CD14-positive monocyte (primary cell): Measurements from ENCODE around the gene RMND5B. TPM values are rescaled to one million over a fixed set of nuclear protein-coding genes. Genes with fewer than 3 reads are reported as not detected.

ENCODE experiments used
- DNase-seq, 3 donors: peaks; one replicate each; pipeline ENCODE4 v3.0.0-alpha.2; 2011 to 2022
- H2AFZ ChIP-seq: 2 replicates; pipeline ENCODE4 v1.6.0; 2012; ENCODE audit warnings: mild to moderate bottlenecking, low read depth, low read length, inconsistent platforms; ENCODE audit not compliant: insufficient read depth, poor library complexity, severe bottlenecking
- H3K27ac ChIP-seq, 2 donors: 1 replicate in 1 of 2; 2 replicates in 1 of 2; pipeline ENCODE4 v1.5.1; 2012 to 2013; ENCODE audit warnings: low read length in 2 of 2, control low read depth in 1 of 2, inconsistent platforms in 1 of 2, low read depth in 1 of 2, mild to moderate bottlenecking in 1 of 2
- H3K27me3 ChIP-seq, 2 donors: one replicate each; pipeline versions ENCODE4 v1.6.0 to v1.6.1; 2011 to 2013; ENCODE audit warnings: low read length in 2 of 2; ENCODE audit not compliant: control insufficient read depth in 2 of 2, insufficient read depth in 2 of 2
- H3K36me3 ChIP-seq, 2 donors: replicated peaks in 1 of 2; 1 replicate in 1 of 2; 2 replicates in 1 of 2; pipeline versions ENCODE4 v1.5.1 to v1.6.1; 2012 to 2013; ENCODE audit warnings: low read length in 2 of 2, control low read depth in 1 of 2, inconsistent platforms in 1 of 2, mild to moderate bottlenecking in 1 of 2; ENCODE audit not compliant: insufficient read depth in 2 of 2, control insufficient read depth in 1 of 2
- H3K4me1 ChIP-seq, 2 donors: 1 replicate in 1 of 2; 2 replicates in 1 of 2; pipeline versions ENCODE4 v1.5.1 to v1.6.1; 2012 to 2013; ENCODE audit warnings: low read length in 2 of 2, control low read depth in 1 of 2, inconsistent platforms in 1 of 2, mild to moderate bottlenecking in 1 of 2, moderate library complexity in 1 of 2; ENCODE audit not compliant: insufficient read depth in 2 of 2, control insufficient read depth in 1 of 2
- H3K4me2 ChIP-seq: replicated peaks from 2 replicates; pipeline ENCODE3; 2012; ENCODE audit warnings: low read length, moderate library complexity, mild to moderate bottlenecking; ENCODE audit not compliant: poor library complexity, severe bottlenecking; ENCODE audit errors: extremely low read depth
- H3K4me3 ChIP-seq, 3 experiments: fragments of 200-600 bp in 1 of 3; sonication (generic) in 1 of 3; replicated peaks in 1 of 3; 1 replicate in 2 of 3; 2 replicates in 1 of 3; pipeline ENCODE4 v1.5.1; 2011 to 2013; ENCODE audit warnings: low read length in 3 of 3, mild to moderate bottlenecking in 3 of 3, control low read depth in 2 of 3, low read depth in 2 of 3, inconsistent platforms in 1 of 3, moderate library complexity in 1 of 3
- H3K79me2 ChIP-seq: 2 replicates; pipeline ENCODE4 v1.6.0; 2012; ENCODE audit warnings: mild to moderate bottlenecking, control low read depth, inconsistent platforms, low read length, moderate library complexity; ENCODE audit not compliant: insufficient read depth
- H3K9ac ChIP-seq: 2 replicates; pipeline ENCODE4 v1.6.0; 2017; ENCODE audit warnings: low read length, mild to moderate bottlenecking; ENCODE audit not compliant: insufficient read depth, poor library complexity, severe bottlenecking
- H3K9me3 ChIP-seq, 2 donors: replicated peaks in 1 of 2; 1 replicate in 1 of 2; 2 replicates in 1 of 2; pipeline versions ENCODE4 v1.5.1 to v1.6.1; 2012 to 2013; ENCODE audit warnings: low read length in 2 of 2, control low read depth in 1 of 2; ENCODE audit not compliant: control insufficient read depth in 1 of 2, insufficient read depth in 1 of 2
- H4K20me1 ChIP-seq: 2 replicates; pipeline ENCODE4 v1.6.0; 2012; ENCODE audit warnings: mild to moderate bottlenecking, low read length, control low read depth, moderate library complexity; ENCODE audit not compliant: insufficient read depth
- H3K27ac Mint-ChIP-seq, 7 donors: one replicate each; pipeline ENCODE4 v1.8.0; 2020; ENCODE audit warnings: mild to moderate bottlenecking in 7 of 7, mixed read lengths in 7 of 7, moderate library complexity in 6 of 7, inconsistent platforms in 2 of 7
- H3K27me3 Mint-ChIP-seq, 3 donors: one replicate each; pipeline ENCODE4 v1.8.0; 2021 to 2022; ENCODE audit warnings: low read depth in 3 of 3, mild to moderate bottlenecking in 3 of 3, mixed read lengths in 3 of 3, moderate library complexity in 3 of 3, inconsistent platforms in 1 of 3
- H3K36me3 Mint-ChIP-seq, 2 donors: one replicate each; pipeline ENCODE4 v1.8.0; 2020; ENCODE audit warnings: mixed read lengths in 2 of 2, inconsistent platforms in 1 of 2, mild to moderate bottlenecking in 1 of 2
- H3K4me1 Mint-ChIP-seq: one replicate; pipeline ENCODE4 v1.8.0; 2020; ENCODE audit warnings: mild to moderate bottlenecking, mixed read lengths
- H3K4me3 Mint-ChIP-seq, 2 donors: one replicate each; pipeline ENCODE4 v1.8.0; 2020; ENCODE audit warnings: mild to moderate bottlenecking in 2 of 2, mixed read lengths in 2 of 2, moderate library complexity in 1 of 2
- H3K9me3 Mint-ChIP-seq, 7 donors: one replicate each; pipeline ENCODE4 v1.8.0; 2020 to 2022; ENCODE audit warnings: mixed read lengths in 7 of 7, mild to moderate bottlenecking in 6 of 7, moderate library complexity in 6 of 7, inconsistent platforms in 2 of 7
- CTCF ChIP-seq: fragments of 200-600 bp; IDR thresholded peaks from one replicate; pipeline ENCODE4 v1.8.0; 2022; ENCODE audit warnings: antibody characterized with exemption, mild to moderate bottlenecking
- WGBS: methylation state at CpG from one replicate; pipeline ENCODE4 v1.1.5; 2013; ENCODE audit warnings: missing lambda C conversion rate; ENCODE audit not compliant: insufficient coverage; 5-methylcytosine and 5-hydroxymethylcytosine counted together
- intact Hi-C, 2 donors: fragments of 100-400 bp; cut with micrococcal nuclease; formaldehyde crosslinking; loops; one replicate each; pipeline versions ENCODE4 v1.15.0 to v1.15.1; 2023
- polyA plus RNA-seq, 3 donors: library from polyadenylated mRNA; depleted of rRNA in 1 of 3; unstranded in 2 of 3; stranded (reverse) in 1 of 3; fragments of 300-500 nt in 2 of 3; fragments of >200 nt in 1 of 3; fragmentation: Illumina TruSeq in 2 of 3; gene quantifications; 1 replicate in 2 of 3; 2 replicates in 1 of 3; pipeline ENCODE4 v1.2.3, GENCODE V29; 2012 to 2021

Gene RMND5B
- polyA plus RNA-seq, 3 donors, result 20.9 to 27.4 (median 23.9) TPM

- TF ChIP-seq CTCF, result no peak
- H3K27ac Mint-ChIP-seq, result no peak overlapping the region
- no peak for DNase-seq
- no peaks in the 10 kb centered on the region for H3K79me2 ChIP-seq
- no CpG with 5 or more reads among the region's 4 CpGs for WGBS
- H3K27me3 ChIP-seq, result no peaks in the 10 kb centered on the region
- H3K27me3 Mint-ChIP-seq, result peaks cover 2 to 13% (median 8%) of the 10 kb centered on the region in 3 donors
- peaks cover 17% of the 10 kb centered on the region for H3K4me1 Mint-ChIP-seq
- H2AFZ ChIP-seq, result no peak overlapping the region
- no peak overlapping the region for H3K4me2 ChIP-seq
- no peaks in the 10 kb centered on the region for H3K36me3 Mint-ChIP-seq
- no peaks in the 10 kb centered on the region for H3K36me3 ChIP-seq
- no peaks in the 10 kb centered on the region for H3K9me3 ChIP-seq
- intact Hi-C loops, result no loop called here
- no peak overlapping the region for H3K27ac ChIP-seq
- H3K9ac ChIP-seq, result no peak overlapping the region
- no peaks in the 10 kb centered on the region for H4K20me1 ChIP-seq
- H3K4me3 Mint-ChIP-seq, result no peak overlapping the region
- H3K9me3 Mint-ChIP-seq, result peaks cover 0 to 4% (median 2%) of the 10 kb centered on the region in 7 donors
- H3K4me3 ChIP-seq, result no peak overlapping the region
- peaks cover 9 to 12% of the 10 kb centered on the region in 2 donors for H3K4me1 ChIP-seq
These were observed 60.8 kb downstream of the RMND5B start for GRCh38 chr5:178191661-178192060.

- Histone ChIP-seq H3K27me3 (no peaks in the 10 kb centered on the region), H2AFZ (no peak overlapping the region), H3K9me3 (no peaks in the 10 kb centered on the region), H3K4me1 (peaks cover 9 to 12% of the 10 kb centered on the region in 2 donors), H3K79me2 (no peaks in the 10 kb centered on the region), H4K20me1 (no peaks in the 10 kb centered on the region), H3K9ac (no peak overlapping the region), H3K4me3 (no peak overlapping the region), H3K36me3 (no peaks in the 10 kb centered on the region), H3K4me2 (no peak overlapping the region), H3K27ac (no peak overlapping the region)
- H3K27me3 Mint-ChIP-seq, result peaks cover 2 to 13% (median 8%) of the 10 kb centered on the region in 3 donors
- peaks cover 0 to 4% (median 2%) of the 10 kb centered on the region in 7 donors for H3K9me3 Mint-ChIP-seq
- peaks cover 17% of the 10 kb centered on the region for H3K4me1 Mint-ChIP-seq
- no peak overlapping the region for H3K27ac Mint-ChIP-seq
- no peak for DNase-seq
- intact Hi-C loops, result no loop called here
- TF ChIP-seq CTCF, result no peak
- no peaks in the 10 kb centered on the region for H3K36me3 Mint-ChIP-seq
- no peak overlapping the region for H3K4me3 Mint-ChIP-seq
- WGBS, result no CpG with 5 or more reads among the region's 2 CpGs
These were observed 61.4 kb downstream of the RMND5B start for GRCh38 chr5:178192244-178192643.
